OCI-LY3 (cell line): ENCODE results near the gene CDH4.

Experiments
- H2AFZ ChIP-seq: fragments of 200-600, 300-600 bp; shearing (Covaris generic); 2 replicates; pipeline ENCODE4 v1.6.0; 2014; ENCODE audit warnings: antibody characterized with exemption, low read depth, low read length
- H3K27ac ChIP-seq: fragments of 200-600, 300-600 bp; sonication (generic); 2 replicates; pipeline ENCODE4 v1.5.1; 2014; ENCODE audit warnings: mild to moderate bottlenecking, low read length, moderate library complexity, mixed read lengths
- H3K27me3 ChIP-seq: fragments of 200-600, 300-600 bp; sonication (generic); 2 replicates; pipeline ENCODE4 v1.6.1; 2014; ENCODE audit warnings: low read depth, low read length, mixed read lengths
- H3K36me3 ChIP-seq: fragments of 200-600, 300-600 bp; sonication (generic); replicated peaks from 2 replicates; pipeline ENCODE3; 2014; ENCODE audit warnings: low read depth, low read length, mixed read lengths
- H3K4me1 ChIP-seq: fragments of 300-600, 200-600 bp; sonication (generic); 2 replicates; pipeline ENCODE4 v1.6.1; 2014; ENCODE audit warnings: low read length, mixed read lengths
- H3K4me2 ChIP-seq: fragments of 200-600, 300-600 bp; sonication (generic); 2 replicates; pipeline ENCODE4 v1.6.1; 2014; ENCODE audit warnings: low read length, mixed read lengths
- H3K4me3 ChIP-seq: fragments of 300-600, 200-600 bp; sonication (generic); 2 replicates; pipeline ENCODE4 v1.5.1; 2014; ENCODE audit warnings: antibody characterized with exemption, mild to moderate bottlenecking, low read length, moderate library complexity
- H3K79me2 ChIP-seq: fragments of 300-600, 200-600 bp; shearing (Covaris generic); 2 replicates; pipeline ENCODE4 v1.6.1; 2014; ENCODE audit warnings: mild to moderate bottlenecking, low read length, mixed read lengths
- H3K9ac ChIP-seq: fragments of 300-600, 200-600 bp; shearing (Covaris generic); 2 replicates; pipeline ENCODE4 v1.6.0; 2014; ENCODE audit warnings: mild to moderate bottlenecking, low read length, moderate library complexity
- H3K9me3 ChIP-seq: fragments of 200-600, 300-600 bp; shearing (Covaris generic); 2 replicates; pipeline ENCODE4 v1.6.1; 2014; ENCODE audit warnings: low read length, mixed read lengths; ENCODE audit not compliant: insufficient read depth
- H4K20me1 ChIP-seq: fragments of 200-600, 300-600 bp; sonication (generic); 2 replicates; pipeline ENCODE4 v1.6.1; 2016; ENCODE audit warnings: low read length, mixed read lengths; ENCODE audit not compliant: insufficient read depth
- EZH2phosphoT487 ChIP-seq: fragments of 200-600 bp; shearing (Covaris generic); IDR thresholded peaks from 2 replicates; pipeline ENCODE4 v1.6.1; 2018; ENCODE audit warnings: antibody characterized with exemption, mixed run types, low read depth
- TF ChIP-seq, protein P1 (sequence below): fragments of 200-600, 300-600 bp; sonication (generic); IDR thresholded peaks from 2 replicates; pipeline ENCODE4 v1.5.1; 2014; ENCODE audit warnings: antibody characterized with exemption, low read length, low read depth

CDH4 gene

DNA sequence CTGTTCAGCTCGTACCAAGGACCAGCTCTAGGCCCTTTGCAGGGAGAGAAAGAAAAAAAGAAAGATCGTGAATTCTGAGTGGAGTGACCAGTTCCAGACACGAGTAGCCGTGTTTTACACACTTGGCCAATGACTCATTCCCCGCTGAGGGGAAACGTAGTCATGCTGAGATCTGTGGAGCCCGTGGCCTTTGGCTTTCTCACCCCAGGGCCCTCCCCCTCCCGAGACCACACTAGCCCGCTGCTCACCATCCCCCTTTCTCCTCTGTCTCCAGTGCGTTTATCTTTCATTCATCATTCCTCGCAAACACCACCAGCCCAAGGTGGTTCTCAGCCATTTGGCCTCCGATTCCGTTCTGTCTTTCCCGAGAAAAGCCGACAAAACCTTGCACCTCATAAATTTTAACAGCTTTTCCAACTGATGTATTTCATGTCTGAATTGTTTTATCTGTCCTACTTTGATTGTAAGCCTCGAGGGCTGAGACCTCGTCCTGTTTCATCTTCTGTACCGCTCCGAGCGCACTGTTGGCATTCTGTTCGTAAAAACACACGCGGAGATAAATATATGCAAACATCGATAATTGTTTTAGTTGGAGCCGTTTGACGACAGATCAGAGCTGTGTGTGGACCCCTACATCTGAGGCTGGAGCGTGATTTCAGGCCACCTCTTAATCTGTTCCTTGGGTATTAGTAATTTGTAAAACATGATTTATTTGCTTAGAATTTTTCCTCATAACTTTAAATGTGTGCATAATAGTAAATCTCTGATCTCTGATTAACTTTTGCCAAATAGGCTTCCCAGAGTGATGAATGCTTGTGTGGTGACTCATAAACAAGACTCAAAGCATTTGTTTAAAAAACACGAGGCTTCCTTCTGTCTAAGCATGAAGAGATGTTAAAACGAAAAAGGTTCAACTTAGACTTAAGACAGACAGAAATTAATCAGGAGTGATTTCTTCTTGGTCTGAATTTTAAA is 336.6 kb downstream of the CDH4 start:
- Histone ChIP-seq H3K27ac (no peak overlapping the region), H3K4me1 (no peaks in the 10 kb centered on the region), H3K79me2 (no peaks in the 10 kb centered on the region), H2AFZ (no peak overlapping the region), H3K4me2 (no peak overlapping the region), H3K27me3 (no peaks in the 10 kb centered on the region), H4K20me1 (no peaks in the 10 kb centered on the region), H3K9me3 (no peaks in the 10 kb centered on the region), H3K36me3 (no peaks in the 10 kb centered on the region), H3K4me3 (no peak overlapping the region), H3K9ac (no peak overlapping the region)
- TF ChIP-seq EZH2phosphoT487 = no peak

DNA sequence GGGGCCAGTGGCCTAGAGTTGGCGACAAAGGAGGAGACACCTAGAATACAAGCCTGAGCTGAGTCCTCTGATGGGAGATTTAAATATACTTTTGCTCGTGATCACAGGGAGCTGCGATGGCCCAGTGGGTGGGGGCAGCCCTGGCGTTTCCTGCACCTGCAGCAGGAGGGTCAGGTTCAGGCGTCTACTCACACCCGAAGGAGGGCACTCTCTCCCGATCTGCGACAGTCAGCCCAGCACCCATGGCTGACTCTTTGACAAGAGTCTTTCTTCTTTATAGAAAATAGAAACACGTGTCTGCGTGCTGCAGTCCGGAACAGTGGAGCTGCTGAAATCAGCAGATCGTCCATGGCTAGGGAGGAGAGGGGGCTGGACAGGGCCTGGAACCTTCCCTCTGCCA is 338.2 kb downstream of the CDH4 start:
- TF ChIP-seq, protein P1, sequence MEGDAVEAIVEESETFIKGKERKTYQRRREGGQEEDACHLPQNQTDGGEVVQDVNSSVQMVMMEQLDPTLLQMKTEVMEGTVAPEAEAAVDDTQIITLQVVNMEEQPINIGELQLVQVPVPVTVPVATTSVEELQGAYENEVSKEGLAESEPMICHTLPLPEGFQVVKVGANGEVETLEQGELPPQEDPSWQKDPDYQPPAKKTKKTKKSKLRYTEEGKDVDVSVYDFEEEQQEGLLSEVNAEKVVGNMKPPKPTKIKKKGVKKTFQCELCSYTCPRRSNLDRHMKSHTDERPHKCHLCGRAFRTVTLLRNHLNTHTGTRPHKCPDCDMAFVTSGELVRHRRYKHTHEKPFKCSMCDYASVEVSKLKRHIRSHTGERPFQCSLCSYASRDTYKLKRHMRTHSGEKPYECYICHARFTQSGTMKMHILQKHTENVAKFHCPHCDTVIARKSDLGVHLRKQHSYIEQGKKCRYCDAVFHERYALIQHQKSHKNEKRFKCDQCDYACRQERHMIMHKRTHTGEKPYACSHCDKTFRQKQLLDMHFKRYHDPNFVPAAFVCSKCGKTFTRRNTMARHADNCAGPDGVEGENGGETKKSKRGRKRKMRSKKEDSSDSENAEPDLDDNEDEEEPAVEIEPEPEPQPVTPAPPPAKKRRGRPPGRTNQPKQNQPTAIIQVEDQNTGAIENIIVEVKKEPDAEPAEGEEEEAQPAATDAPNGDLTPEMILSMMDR = no peak
- no peak for TF ChIP-seq EZH2phosphoT487
- Histone ChIP-seq H3K4me2 (no peak overlapping the region), H3K9me3 (no peaks in the 10 kb centered on the region), H4K20me1 (no peaks in the 10 kb centered on the region), H2AFZ (no peak overlapping the region), H3K4me1 (no peaks in the 10 kb centered on the region), H3K27me3 (no peaks in the 10 kb centered on the region), H3K4me3 (no peak overlapping the region), H3K36me3 (no peaks in the 10 kb centered on the region), H3K9ac (no peak overlapping the region), H3K79me2 (no peaks in the 10 kb centered on the region), H3K27ac (no peak overlapping the region)

DNA sequence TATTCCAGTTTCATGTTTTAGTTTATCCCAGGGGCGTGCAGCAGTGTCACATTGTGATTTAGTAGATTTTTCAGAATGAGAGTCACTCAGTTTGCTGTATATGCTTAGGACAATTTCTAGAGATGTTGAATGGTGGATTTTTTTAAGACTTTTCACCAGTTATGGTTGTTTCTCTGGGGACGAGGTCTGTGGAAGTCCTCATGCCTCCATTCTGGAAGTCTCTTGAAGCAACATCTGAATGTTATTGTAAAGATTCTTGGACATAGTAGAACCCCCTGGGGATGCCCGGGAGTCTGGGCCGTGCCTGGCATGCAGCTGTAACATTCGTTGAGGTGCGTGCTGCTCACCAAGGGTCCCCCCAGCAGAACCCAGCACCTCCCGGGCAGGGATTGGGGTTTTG is 341.5 kb downstream of the CDH4 start:
- no peak overlapping the region for H3K4me3 ChIP-seq
- H3K9ac ChIP-seq = no peak overlapping the region
- no peaks in the 10 kb centered on the region for H4K20me1 ChIP-seq
- no peak overlapping the region for H2AFZ ChIP-seq
- TF ChIP-seq EZH2phosphoT487 = no peak
- TF ChIP-seq, protein P1 = no peak
- H3K4me2 ChIP-seq = no peak overlapping the region
- H3K4me1 ChIP-seq = no peaks in the 10 kb centered on the region
- H3K79me2 ChIP-seq = no peaks in the 10 kb centered on the region
- H3K36me3 ChIP-seq = no peaks in the 10 kb centered on the region
- H3K9me3 ChIP-seq = no peaks in the 10 kb centered on the region
- no peaks in the 10 kb centered on the region for H3K27me3 ChIP-seq
- H3K27ac ChIP-seq = no peak overlapping the region

DNA sequence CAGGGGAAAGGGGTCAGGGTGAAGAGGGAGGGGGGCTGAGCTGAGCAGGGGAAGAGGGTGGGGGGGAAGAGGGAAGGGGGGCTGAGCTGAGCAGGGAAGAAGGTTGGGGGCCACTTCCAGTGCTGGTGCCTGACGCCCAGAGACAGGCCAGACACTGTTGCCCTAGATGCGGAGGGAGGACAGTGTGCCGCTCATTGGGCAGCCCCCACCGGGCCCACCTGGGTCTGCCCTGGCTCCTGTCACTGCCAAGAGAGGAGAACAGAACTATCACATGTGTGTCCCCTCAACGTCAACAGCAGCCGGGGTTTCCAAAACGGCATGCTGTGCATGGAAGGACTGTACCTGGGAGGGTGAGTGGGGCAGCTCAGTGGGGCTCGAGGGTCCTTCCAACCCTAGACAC is 342.1 kb downstream of the CDH4 start:
- Histone ChIP-seq H3K4me1 (no peaks in the 10 kb centered on the region), H3K27me3 (no peaks in the 10 kb centered on the region), H3K4me2 (no peak overlapping the region), H3K79me2 (no peaks in the 10 kb centered on the region), H2AFZ (no peak overlapping the region), H3K27ac (no peak overlapping the region), H3K36me3 (no peaks in the 10 kb centered on the region), H3K9ac (no peak overlapping the region), H4K20me1 (no peaks in the 10 kb centered on the region), H3K9me3 (no peaks in the 10 kb centered on the region), H3K4me3 (no peak overlapping the region)
- TF ChIP-seq EZH2phosphoT487 = no peak
- TF ChIP-seq, protein P1 = no peak
